HS-27A (cell line): Measurements from ENCODE around the gene ZNF385B.
"Not testable (repeated sequence)": the region's sequence is repeated elsewhere in the genome, so short reads cannot be mapped to it uniquely, and the experiment has no call there.

Experiments used
- DNase-seq: peaks from one replicate; pipeline ENCODE4 v3.0.0-alpha.2; 2012; ENCODE audit warnings: low read depth, missing footprints

The ZNF385B gene

DNA sequence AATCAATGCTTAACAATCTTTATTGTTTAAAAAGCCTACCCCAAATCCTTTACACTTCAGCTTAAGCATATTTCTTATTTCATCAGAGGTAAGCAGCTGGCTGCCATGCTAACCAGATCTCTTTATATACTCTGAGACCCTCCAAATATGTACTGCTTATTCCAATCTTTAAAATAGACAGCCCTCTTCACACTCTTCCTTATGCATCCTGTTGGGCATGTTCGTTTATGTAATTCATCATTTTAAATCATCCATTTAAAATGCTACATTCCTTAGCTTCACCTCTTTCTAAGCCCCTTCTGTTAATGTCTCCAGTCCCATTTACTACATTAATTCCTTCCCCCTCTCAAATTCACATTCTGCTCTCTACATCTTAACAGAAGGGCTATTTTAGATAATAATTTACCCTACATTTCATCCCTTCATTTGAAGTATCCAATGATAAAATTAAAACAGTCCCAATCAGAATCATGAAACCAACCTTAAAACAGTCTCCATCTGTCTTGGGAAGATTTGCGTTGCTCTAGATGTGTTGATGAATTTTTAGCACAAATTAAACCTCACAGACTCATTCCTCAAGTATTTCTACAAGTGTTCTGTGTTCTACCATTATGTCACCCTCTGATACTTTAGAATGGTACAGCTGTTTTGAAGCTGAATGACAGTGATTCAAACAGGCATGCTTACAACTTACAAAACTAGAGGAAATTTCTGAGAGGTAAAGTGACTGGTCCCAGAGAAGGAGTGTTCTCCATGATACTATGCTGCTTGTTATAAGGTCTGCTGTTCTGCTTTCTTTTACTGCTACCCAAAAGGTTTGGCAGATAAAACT is 59.1 kb downstream of the ZNF385B start:
- DNase-seq, result no peak

DNA sequence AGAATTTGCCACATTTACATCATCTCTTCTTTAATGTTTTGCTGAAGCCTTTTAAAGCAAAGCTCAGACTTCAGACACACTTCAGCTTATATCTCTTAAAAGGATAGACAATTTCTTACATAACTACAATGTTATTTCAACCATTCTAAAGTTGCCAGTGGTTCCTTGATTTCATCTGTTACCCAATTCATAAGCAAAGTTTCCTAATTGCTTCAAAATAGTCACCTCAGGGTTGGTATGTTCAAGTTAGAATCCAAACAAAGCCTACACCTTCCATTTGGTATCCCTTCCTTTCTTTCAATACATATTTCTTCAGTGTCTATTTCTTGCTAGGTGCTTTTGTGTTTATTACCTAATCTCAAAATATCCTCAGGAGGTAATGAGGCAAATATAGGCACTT is 60.6 kb downstream of the ZNF385B start:
- DNase-seq, result no peak

DNA sequence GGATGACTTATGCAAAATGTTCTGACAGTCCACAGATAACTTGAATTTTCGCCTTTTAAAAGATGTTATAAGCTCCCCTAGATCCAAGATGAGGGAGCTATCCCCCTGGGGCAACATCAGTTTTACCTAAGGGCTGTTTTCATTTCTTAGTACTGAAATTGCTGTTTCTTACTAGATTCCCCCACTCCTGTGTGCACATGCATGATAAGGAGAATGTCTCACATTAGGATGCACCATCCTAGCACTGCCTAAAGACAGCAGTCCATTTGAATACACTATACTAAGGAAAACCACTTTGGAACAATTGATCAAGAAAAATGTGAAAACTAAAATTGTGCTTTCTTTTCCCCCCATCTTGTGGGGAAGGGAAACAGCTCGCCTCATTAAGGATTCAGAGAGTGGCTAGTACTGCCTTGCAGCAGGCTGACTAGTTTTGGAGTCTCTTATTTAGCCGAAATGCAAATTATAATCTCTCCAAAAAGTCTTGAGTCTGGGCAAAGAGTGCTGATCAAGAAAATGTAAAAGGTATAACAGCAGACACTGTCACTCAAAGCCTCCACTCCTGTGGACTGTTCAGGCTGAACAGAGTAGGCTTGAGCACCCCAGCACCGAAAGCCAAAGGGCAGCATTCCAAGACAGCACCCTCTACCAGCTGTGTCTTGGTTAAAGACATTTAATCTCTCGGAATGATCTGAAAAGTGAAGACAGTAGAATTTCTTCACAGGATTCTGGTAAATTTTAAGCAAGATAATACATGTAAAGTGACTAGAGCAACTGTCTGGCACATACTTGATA is 65.0 kb downstream of the ZNF385B start:
- no peak for DNase-seq

DNA sequence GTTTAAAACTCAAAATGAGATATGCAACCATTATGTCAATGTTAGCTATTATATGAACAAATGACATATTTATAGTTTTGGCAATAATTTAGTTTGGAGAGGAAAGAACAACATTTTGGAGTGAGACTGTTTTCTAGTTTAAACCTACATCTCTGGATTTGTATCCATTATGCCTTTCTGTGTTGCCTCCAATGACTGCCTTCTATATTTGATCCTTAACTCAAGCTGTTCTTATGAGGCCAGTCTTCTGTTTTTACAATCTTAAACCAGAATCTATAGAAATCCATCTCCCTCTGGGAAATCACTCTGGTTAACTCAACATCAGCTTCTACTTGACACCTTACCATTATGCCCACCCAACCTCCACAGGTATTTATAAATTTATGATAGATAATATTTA is 67.5 kb downstream of the ZNF385B start:
- DNase-seq, result no peak

DNA sequence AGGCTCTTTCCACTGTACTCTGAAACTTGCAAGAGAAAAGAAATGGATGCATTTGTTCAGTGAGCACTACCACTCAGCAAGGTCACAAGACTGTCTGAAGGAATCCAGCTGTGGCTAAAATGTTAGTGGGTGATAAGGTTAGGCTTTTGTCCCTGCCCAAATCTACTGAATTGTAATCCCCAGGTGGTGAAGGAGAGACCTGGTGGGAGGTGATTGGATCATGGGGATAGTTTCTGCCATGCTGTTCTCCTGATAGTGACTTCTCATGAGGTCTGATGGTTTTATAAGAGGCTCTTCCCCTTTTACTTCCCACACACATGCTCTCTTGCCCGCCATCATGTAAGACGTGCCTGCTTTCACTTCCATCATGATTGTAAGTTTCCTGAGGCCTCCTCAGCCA is 68.2 kb downstream of the ZNF385B start:
- DNase-seq, result no peak

GRCh38 chr2:179790235-179791217 is 70.9 kb downstream of the ZNF385B start:
- no peak for DNase-seq

- DNase-seq, result no peak
These were observed 73.3 kb downstream of the ZNF385B start for GRCh38 chr2:179788104-179788503.

DNA sequence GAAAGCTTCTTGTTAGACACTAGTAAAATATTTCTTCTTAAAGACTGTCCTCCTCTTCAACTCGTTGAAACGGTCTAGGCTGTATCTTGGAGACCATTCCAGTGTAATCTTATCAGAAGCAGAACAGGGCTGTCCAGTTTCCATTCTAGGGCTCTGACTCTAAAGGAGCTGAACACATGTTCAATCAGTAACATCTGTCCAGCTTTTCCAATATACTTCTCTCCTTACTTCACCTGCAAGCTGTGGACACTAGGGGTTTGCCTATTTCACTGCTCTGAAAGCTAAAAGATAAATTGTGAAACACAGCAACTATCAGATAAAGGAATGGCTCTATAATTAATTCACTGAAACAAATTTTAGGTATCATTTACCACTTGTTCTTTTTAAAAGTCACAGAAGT is 73.8 kb downstream of the ZNF385B start:
- no peak for DNase-seq

DNA sequence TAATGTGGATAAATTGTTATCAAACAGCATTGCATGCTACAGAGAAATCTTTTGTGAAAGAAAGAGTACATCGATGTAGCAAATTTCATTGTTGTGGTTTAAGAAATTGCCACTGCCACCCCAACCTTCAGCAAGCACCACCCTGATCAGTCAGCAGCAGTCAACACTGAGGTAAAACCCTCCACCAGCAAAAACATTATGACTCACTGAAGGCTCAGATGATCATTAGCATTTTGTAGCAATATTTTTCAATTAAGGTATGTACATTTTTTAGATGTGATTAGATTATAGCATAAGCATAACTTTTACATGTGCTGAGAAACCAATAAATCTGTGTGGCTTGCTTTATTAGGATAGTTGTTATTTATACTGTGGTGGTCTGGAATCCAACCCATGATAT is 75.5 kb downstream of the ZNF385B start:
- DNase-seq, result no peak

DNA sequence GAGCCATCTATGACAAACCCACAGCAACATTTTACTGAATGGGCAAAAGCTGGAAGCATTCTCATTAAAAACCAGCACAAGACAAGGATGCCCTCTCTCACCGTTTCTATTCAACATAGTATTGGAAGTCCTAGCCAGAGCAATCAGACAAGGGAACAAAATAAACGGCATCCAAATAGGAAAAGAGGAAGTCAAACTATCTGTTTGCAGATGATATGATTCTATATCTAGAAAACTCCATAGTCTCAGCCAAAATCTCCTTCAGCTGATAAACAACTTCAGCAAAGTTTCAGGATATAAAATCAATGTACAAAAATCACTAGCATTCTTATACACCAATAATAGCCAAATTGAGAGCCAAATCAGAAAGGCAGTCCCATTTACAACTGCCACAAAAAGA is 79.1 kb downstream of the ZNF385B start:
- not testable (repeated sequence) for DNase-seq

- no peak for DNase-seq
These were observed 87.4 kb downstream of the ZNF385B start for GRCh38 chr2:179773986-179774385.

GRCh38 chr2:179772346-179772745 is 89.1 kb downstream of the ZNF385B start:
- no peak for DNase-seq

DNA sequence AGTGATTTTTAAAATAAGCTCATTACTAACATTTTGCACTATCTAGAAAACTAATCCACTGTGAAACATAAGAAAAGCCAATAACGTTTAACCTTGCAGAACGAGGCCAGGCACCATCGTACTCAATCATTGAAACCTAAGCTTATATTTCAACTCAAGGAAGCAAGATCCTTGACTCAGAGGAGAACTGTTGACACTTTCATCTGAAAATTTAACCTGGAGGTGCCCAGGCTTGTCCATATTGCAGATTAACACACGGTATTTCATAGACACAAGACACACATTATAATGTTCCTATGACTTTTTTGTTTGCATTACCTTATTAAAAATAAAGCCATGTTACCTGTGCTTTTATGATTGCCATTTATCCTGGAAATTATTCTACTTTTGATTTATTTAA is 89.6 kb downstream of the ZNF385B start:
- DNase-seq, result no peak

GRCh38 chr2:179770029-179770428 is 91.4 kb downstream of the ZNF385B start:
- DNase-seq, result no peak

- no peak for DNase-seq
These were observed 92.1 kb downstream of the ZNF385B start for GRCh38 chr2:179769323-179769722.

DNA sequence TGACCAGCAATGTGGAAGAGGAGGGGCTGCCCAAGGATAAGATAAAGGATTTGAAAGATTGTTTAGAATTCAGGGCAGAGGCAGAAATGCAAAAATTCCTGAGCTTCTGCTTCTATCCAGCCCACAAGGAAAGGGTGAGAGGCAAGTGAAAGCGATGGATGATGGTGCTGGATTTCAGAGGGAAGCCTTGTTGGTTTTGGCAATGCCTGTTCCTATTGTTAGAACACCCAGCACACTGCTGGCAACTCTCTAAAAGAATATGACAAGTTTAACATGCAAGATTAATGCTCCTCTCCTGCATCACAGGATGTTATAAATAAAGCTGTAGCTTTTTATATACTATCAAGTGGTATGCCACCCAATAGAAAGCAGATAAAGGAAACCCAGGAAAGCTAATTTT is 92.6 kb downstream of the ZNF385B start:
- DNase-seq, result no peak

DNA sequence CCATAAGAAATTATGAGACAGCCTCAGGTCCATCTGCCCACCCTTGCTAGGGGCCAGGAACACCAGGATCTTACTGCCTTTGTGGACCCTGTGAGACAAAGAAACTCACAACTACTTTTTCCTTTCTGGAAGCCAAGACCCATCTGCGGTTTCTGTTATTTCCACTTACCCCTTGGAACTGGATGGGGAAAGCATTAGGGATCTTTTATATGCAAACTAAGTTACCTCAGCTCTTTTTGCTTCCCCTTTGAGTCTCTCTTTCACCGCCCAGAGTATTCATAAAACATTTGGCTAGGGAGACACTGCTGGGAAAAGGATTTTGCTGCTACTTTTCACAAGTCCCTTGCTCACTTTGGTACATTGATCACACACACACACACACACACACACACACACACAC is 95.7 kb downstream of the ZNF385B start:
- DNase-seq, result no peak

DNA sequence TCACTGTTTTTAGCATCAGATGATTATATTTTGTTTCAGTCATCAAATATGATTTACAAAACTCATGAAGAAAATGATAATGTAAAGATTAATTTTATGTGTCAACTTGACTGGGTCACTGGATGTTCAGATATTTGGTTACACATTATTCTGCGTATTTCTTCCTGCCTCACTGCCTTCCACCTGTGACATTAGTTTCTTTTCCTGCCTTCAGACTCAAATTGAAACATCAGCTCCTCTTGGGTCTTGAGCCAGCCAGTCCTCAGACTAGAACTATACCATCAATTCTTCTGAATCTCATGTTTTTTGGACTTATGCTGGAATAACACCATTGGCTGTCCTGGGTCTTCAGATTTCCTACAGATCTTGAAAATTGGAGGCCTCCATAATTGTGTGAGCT is 96.7 kb downstream of the ZNF385B start:
- no peak for DNase-seq

DNA sequence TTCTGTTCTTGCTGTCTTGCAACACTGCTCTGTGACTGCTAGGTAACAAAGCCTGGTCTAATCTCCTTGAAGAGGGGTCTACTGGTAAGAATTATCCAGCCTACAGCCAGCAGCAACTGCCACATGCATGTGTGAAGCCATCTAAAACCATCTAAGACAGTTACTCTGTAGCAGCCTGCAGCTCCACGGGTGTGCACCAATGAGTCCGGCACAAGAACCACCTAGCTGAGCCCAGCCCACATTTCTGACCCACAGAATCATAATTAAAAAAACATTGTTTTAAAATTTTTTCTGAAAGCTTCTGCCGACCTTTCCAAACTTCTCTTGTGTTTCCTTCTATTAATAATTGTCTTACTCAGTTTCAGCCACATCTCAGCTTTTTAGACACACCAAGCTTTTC is 102.8 kb downstream of the ZNF385B start:
- no peak for DNase-seq

DNA sequence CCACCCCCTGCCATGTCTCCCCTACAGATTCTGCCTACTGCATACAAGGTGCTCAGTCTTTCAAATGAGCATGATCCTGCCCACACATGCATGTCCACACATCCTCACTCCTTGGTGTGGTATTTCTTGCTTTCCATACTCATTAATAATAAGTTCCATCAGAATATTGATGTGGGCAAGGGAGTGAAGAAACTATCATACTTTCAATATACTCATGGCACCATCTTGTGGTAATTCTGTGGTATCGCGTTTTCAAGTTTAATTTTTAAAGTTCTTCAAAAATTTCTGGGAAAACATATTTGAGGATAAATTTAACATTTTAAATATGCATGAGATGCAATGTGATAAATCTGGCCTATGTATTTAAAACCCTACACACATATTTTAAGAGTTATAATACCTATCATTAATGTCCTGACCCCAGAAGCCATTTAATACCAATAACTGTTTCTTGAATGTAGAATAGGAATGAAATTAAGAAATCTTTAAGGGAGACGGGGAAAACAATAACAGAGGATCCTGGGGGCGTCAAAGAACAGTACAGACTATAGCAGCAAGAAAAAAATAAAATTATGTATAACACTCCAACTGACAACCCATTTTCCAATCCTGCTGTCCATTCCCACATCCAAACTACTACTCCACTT is 110.1 kb downstream of the ZNF385B start:
- peak; percentile 8 for DNase-seq

DNA sequence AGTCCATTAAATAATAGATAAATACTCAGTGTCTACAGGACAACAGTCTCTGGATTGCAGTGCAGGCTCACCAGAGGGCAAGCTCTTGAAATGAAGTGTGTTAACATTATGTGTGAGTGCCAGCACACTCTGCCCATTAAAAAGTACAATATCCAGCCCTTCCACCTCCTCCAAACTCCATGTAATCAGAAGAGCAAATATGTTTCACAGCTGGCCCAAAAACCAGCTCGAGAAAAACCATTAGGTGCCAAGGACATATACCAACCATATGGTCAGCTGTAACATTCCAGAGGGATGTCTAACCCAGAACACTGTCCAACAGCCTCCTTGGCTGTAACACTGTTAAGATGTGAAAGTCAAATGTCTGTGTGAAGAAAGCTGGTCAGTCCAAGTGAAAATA is 112.2 kb downstream of the ZNF385B start:
- DNase-seq, result peak; percentile 50

DNA sequence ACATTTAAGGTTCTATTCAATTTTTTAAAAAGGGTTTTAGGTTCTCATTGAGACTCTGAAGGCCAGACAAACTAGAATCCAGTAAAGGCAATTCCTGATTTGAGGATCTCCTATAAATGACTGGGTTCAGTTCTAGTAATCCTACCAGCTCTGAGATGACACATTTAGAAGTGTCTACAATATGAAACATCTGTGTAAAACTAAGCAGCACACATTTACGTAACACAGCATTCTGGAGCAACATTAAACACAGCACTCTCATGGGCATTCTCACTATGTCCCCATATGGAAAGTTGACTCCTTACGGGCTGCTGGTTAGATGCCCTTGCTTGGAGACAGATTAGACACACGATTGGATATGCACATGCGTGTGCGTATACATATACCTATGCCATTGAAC is 114.4 kb downstream of the ZNF385B start:
- DNase-seq, result no peak
